ENCODE measurements around the gene PRKX. TPM values are rescaled to one million over a fixed set of nuclear protein-coding genes. Genes with fewer than 3 reads are reported as not detected.
"Not testable (repeated sequence)": the region's sequence is repeated elsewhere in the genome, so short reads cannot be mapped to it uniquely, and the experiment has no call there.

Gene PRKX
- total RNA-seq = 100 to 1,000 TPM in 1 of 5 experiments, 10 to 100 TPM in 4; 43.9 to 118 (median 55.2) TPM
- polyA plus RNA-seq = 10 to 100 TPM; 40.5 to 56.9 TPM
- 40.7 reads per million, percentile 66 among the genes with 10 or more reads in this experiment for total RNA-seq

- ATAC-seq (peak; percentile 94), DNase-seq (peak; percentile 59 to 85 (median 78))
- Mint-ChIP-seq H3K4me3 (peak within 1 kb of the TSS; percentile 91 to 99 (median 96)), H3K4me1 (peaks cover 0 to 44% (median 17%) of the 10 kb centered on the region in 7 donors), H3K36me3 (peaks cover 0 to 5% (median 0%) of the 10 kb centered on the region in 5 donors), H3K27me3 (no peaks in the 10 kb centered on the region), H3K27ac (peak within 1 kb of the TSS; percentile 64 to 97 (median 90)), H3K9me3 (no peaks in the 10 kb centered on the region)
- Histone ChIP-seq H3K9me3 (ENCODE audit: control insufficient read depth in 2 of 3, low read length in 3 of 3) (no peaks in the 10 kb centered on the region), H3K27me3 (ENCODE audit: control insufficient read depth in 2 of 2, insufficient read depth in 2 of 2, low read length in 2 of 2) (no peaks in the 10 kb centered on the region), H3K4me1 (ENCODE audit: control insufficient read depth in 2 of 2, insufficient read depth in 2 of 2, low read length in 2 of 2) (peaks cover 7 to 15% of the 10 kb centered on the region in 2 donors), H3K4me3 (ENCODE audit: low read length) (peak within 1 kb of the TSS; percentile 67), H3K36me3 (ENCODE audit: control insufficient read depth in 2 of 3, insufficient read depth in 3 of 3, low read length in 3 of 3) (no peaks in the 10 kb centered on the region), H3K27ac (ENCODE audit: low read depth, low read length) (peak within 1 kb of the TSS; percentile 71)
- intact Hi-C loops (cut with micrococcal nuclease) = loop anchor here (1.0 to 10.0 kb wide), 8 partner anchors 15 to 1019 kb away; partner anchors contain the start of gene CD99 (in 1 of the 2)
- POLR2A ChIA-PET = interaction anchor here (0.8 to 2.8 kb wide), 4 partner anchors 8 to 98 kb away, joined by 3 to 11 read pairs (median 4); no protein-coding TSS in a partner anchor
- CTCF ChIA-PET = no interaction called here
Observed at GRCh38 chrX:3713225-3713936, at the start of gene PRKX. Gene PRKX, minus strand, starts transcription at chrX:3713649. Its CDS starts 396 bp downstream, at chrX:3713253.

- DNase-seq (no peak), ATAC-seq (no peak)
- Mint-ChIP-seq H3K27ac (peak overlapping the region in 1 of 9 donors; percentile 22), H3K36me3 (peaks cover 0 to 7% (median 1%) of the 10 kb centered on the region in 5 donors), H3K9me3 (peaks cover 0 to 12% (median 3%) of the 10 kb centered on the region in 11 donors), H3K4me1 (no peaks in the 10 kb centered on the region), H3K4me3 (no peak overlapping the region), H3K27me3 (peaks cover 0 to 15% (median 0%) of the 10 kb centered on the region in 5 donors)
- H3K4me3 ChIP-seq (ENCODE audit: low read length) = no peak overlapping the region
- H3K4me1 ChIP-seq (ENCODE audit: control insufficient read depth in 2 of 2, insufficient read depth in 2 of 2, low read length in 2 of 2) = no peaks in the 10 kb centered on the region
- no peak overlapping the region for H3K27ac ChIP-seq (ENCODE audit: low read depth, low read length)
- H3K9me3 ChIP-seq (ENCODE audit: control insufficient read depth in 2 of 3, low read length in 3 of 3) = no peaks in the 10 kb centered on the region
- H3K36me3 ChIP-seq (ENCODE audit: control insufficient read depth in 2 of 3, insufficient read depth in 3 of 3, low read length in 3 of 3) = no peaks in the 10 kb centered on the region
- CTCF ChIA-PET = no interaction called here
- no peaks in the 10 kb centered on the region for H3K27me3 ChIP-seq (ENCODE audit: control insufficient read depth in 2 of 2, insufficient read depth in 2 of 2, low read length in 2 of 2)
- POLR2A ChIA-PET = no interaction called here
- intact Hi-C loops (cut with micrococcal nuclease) = no loop called here
Observed at GRCh38 chrX:3763111-3763510, 49.7 kb upstream of the PRKX start.

GRCh38 chrX:3757510-3758025 is 44.1 kb upstream of the PRKX start:
- H3K4me1 Mint-ChIP-seq = no peaks in the 10 kb centered on the region
- no peaks in the 10 kb centered on the region for H3K27me3 ChIP-seq (ENCODE audit: control insufficient read depth in 2 of 2, insufficient read depth in 2 of 2, low read length in 2 of 2)
- CTCF ChIA-PET = no interaction called here

GRCh38 chrX:3748052-3748559 is 34.7 kb upstream of the PRKX start:
- intact Hi-C loops (cut with micrococcal nuclease) = no loop called here
- no peak overlapping the region for H3K27ac ChIP-seq (ENCODE audit: low read depth, low read length)
- Mint-ChIP-seq H3K4me1 (peaks cover 16 to 44% (median 31%) of the 10 kb centered on the region in 7 donors), H3K9me3 (peaks cover 0 to 14% (median 2%) of the 10 kb centered on the region in 11 donors), H3K27me3 (no peaks in the 10 kb centered on the region), H3K36me3 (peaks cover 0 to 34% (median 0%) of the 10 kb centered on the region in 5 donors), H3K4me3 (peak overlapping the region in 3 of 10 donors; percentile 3 to 24 (median 14)), H3K27ac (peak overlapping the region in 4 of 9 donors; percentile 1 to 67 (median 31))
- ChIA-PET POLR2A (interaction anchor here (0.6 kb wide), 1 partner anchor 97 kb away, joined by 6 read pairs; no protein-coding TSS in a partner anchor), CTCF (no interaction called here)
- peak in 2 of 9 donors; percentile 6 to 9 for DNase-seq
- ATAC-seq = no peak
- H3K36me3 ChIP-seq (ENCODE audit: control insufficient read depth in 2 of 3, insufficient read depth in 3 of 3, low read length in 3 of 3) = no peaks in the 10 kb centered on the region
- no peaks in the 10 kb centered on the region for H3K27me3 ChIP-seq (ENCODE audit: control insufficient read depth in 2 of 2, insufficient read depth in 2 of 2, low read length in 2 of 2)
- H3K4me1 ChIP-seq (ENCODE audit: control insufficient read depth in 2 of 2, insufficient read depth in 2 of 2, low read length in 2 of 2) = peaks cover 6 to 19% of the 10 kb centered on the region in 2 donors
- no peak overlapping the region for H3K4me3 ChIP-seq (ENCODE audit: low read length)
- H3K9me3 ChIP-seq (ENCODE audit: control insufficient read depth in 2 of 3, low read length in 3 of 3) = no peaks in the 10 kb centered on the region

More at GRCh38 chrX:3757510-3758025, 44.1 kb upstream of the PRKX start:
- Histone ChIP-seq H3K36me3 (ENCODE audit: control insufficient read depth in 2 of 3, insufficient read depth in 3 of 3, low read length in 3 of 3) (no peaks in the 10 kb centered on the region), H3K4me3 (ENCODE audit: low read length) (no peak overlapping the region), H3K27ac (ENCODE audit: low read depth, low read length) (no peak overlapping the region), H3K9me3 (ENCODE audit: control insufficient read depth in 2 of 3, low read length in 3 of 3) (no peaks in the 10 kb centered on the region), H3K4me1 (ENCODE audit: control insufficient read depth in 2 of 2, insufficient read depth in 2 of 2, low read length in 2 of 2) (no peaks in the 10 kb centered on the region)
- H3K27me3 Mint-ChIP-seq = peaks cover 0 to 9% (median 0%) of the 10 kb centered on the region in 5 donors
- H3K36me3 Mint-ChIP-seq = no peaks in the 10 kb centered on the region
- intact Hi-C loops (cut with micrococcal nuclease) = no loop called here
- DNase-seq (no peak), ATAC-seq (no peak)
- no peak overlapping the region for H3K27ac Mint-ChIP-seq
- POLR2A ChIA-PET = no interaction called here
- no peak overlapping the region for H3K4me3 Mint-ChIP-seq
- peaks cover 0 to 2% (median 0%) of the 10 kb centered on the region in 11 donors for H3K9me3 Mint-ChIP-seq

- peaks cover 10 to 23% of the 10 kb centered on the region in 2 donors for H3K4me1 ChIP-seq (ENCODE audit: control insufficient read depth in 2 of 2, insufficient read depth in 2 of 2, low read length in 2 of 2)
- H3K27me3 Mint-ChIP-seq = no peaks in the 10 kb centered on the region
- H3K9me3 ChIP-seq (ENCODE audit: control insufficient read depth in 2 of 3, low read length in 3 of 3) = no peaks in the 10 kb centered on the region
- DNase-seq (peak in 7 of 9 donors; percentile 34 to 80 (median 50)), ATAC-seq (peak; percentile 96)
- peak overlapping the region; percentile 27 to 80 (median 72) for H3K4me3 Mint-ChIP-seq
- intact Hi-C loops (cut with micrococcal nuclease) = loop anchor here (1.0 to 5.0 kb wide), 4 partner anchors 31 to 68 kb away; partner anchors contain the start of gene PRKX (in 2 of the 2)
- peaks cover 17 to 51% (median 38%) of the 10 kb centered on the region in 7 donors for H3K4me1 Mint-ChIP-seq
- H3K27me3 ChIP-seq (ENCODE audit: control insufficient read depth in 2 of 2, insufficient read depth in 2 of 2, low read length in 2 of 2) = no peaks in the 10 kb centered on the region
- no peaks in the 10 kb centered on the region for H3K36me3 ChIP-seq (ENCODE audit: control insufficient read depth in 2 of 3, insufficient read depth in 3 of 3, low read length in 3 of 3)
- CTCF ChIA-PET = interaction anchor here (0.9 kb wide), 1 partner anchor 39 kb away, joined by 4 read pairs; no protein-coding TSS in a partner anchor
- H3K4me3 ChIP-seq (ENCODE audit: low read length) = no peak overlapping the region
- peak overlapping the region in 8 of 9 donors; percentile 0 to 86 (median 73) for H3K27ac Mint-ChIP-seq
- H3K9me3 Mint-ChIP-seq = peaks cover 0 to 15% (median 2%) of the 10 kb centered on the region in 11 donors
- H3K27ac ChIP-seq (ENCODE audit: low read depth, low read length) = no peak overlapping the region
- peaks cover 0 to 32% (median 0%) of the 10 kb centered on the region in 5 donors for H3K36me3 Mint-ChIP-seq
- POLR2A ChIA-PET = interaction anchor here (1.1 to 1.5 kb wide), 2 partner anchors 30 to 32 kb away, joined by 3 to 4 read pairs; partner anchors contain the start of gene PRKX
Observed at GRCh38 chrX:3743801-3744439, 30.5 kb upstream of the PRKX start.

- H3K4me1 Mint-ChIP-seq = peaks cover 8 to 45% (median 28%) of the 10 kb centered on the region in 7 donors
- peaks cover 0 to 14% (median 2%) of the 10 kb centered on the region in 11 donors for H3K9me3 Mint-ChIP-seq
- H3K27ac ChIP-seq (ENCODE audit: low read depth, low read length); H3K4me3 ChIP-seq (ENCODE audit: low read length); H3K4me3 Mint-ChIP-seq; H3K27me3 ChIP-seq (ENCODE audit: control insufficient read depth in 2 of 2, insufficient read depth in 2 of 2, low read length in 2 of 2); ATAC-seq; H3K9me3 ChIP-seq (ENCODE audit: control insufficient read depth in 2 of 3, low read length in 3 of 3); H3K36me3 ChIP-seq (ENCODE audit: control insufficient read depth in 2 of 3, insufficient read depth in 3 of 3, low read length in 3 of 3); DNase-seq; H3K27ac Mint-ChIP-seq; POLR2A ChIA-PET; H3K27me3 Mint-ChIP-seq: not testable (repeated sequence)
- H3K36me3 Mint-ChIP-seq = peaks cover 0 to 22% (median 0%) of the 10 kb centered on the region in 5 donors
- H3K4me1 ChIP-seq (ENCODE audit: control insufficient read depth in 2 of 2, insufficient read depth in 2 of 2, low read length in 2 of 2) = peaks cover 5 to 19% of the 10 kb centered on the region in 2 donors
- intact Hi-C loops (cut with micrococcal nuclease) = loop anchor here in 1 of 2 donors (5.0 kb wide), 1 partner anchor 46 kb away; no protein-coding TSS in a partner anchor
- CTCF ChIA-PET = interaction anchor here (0.6 kb wide), 1 partner anchor 72 kb away, joined by 5 read pairs; no protein-coding TSS in a partner anchor
Observed at GRCh38 chrX:3740946-3741345, 27.5 kb upstream of the PRKX start.

All from naive thymus-derived CD4-positive, alpha-beta T cell (primary cell).